Uterus (tissue), 2 donors: ENCODE results near the gene BTNL3.

ENCODE experiments used
- CTCF ChIP-seq, 4 experiments: fragments of 200-600 bp in 2 of 4; fragments of 450-650 bp in 2 of 4; sonication (generic) in 2 of 4; IDR thresholded peaks; one replicate each; pipeline ENCODE4 v1.5.1; 2016 to 2019; ENCODE audit warnings: antibody characterized with exemption in 4 of 4, mild to moderate bottlenecking in 2 of 4, moderate library complexity in 1 of 4
- POLR2A ChIP-seq, 2 donors: fragments of 450-650 bp; IDR thresholded peaks; one replicate each; pipeline ENCODE4 v1.6.1; 2016; ENCODE audit warnings: antibody characterized with exemption in 2 of 2, mild to moderate bottlenecking in 1 of 2, moderate library complexity in 1 of 2

DNA sequence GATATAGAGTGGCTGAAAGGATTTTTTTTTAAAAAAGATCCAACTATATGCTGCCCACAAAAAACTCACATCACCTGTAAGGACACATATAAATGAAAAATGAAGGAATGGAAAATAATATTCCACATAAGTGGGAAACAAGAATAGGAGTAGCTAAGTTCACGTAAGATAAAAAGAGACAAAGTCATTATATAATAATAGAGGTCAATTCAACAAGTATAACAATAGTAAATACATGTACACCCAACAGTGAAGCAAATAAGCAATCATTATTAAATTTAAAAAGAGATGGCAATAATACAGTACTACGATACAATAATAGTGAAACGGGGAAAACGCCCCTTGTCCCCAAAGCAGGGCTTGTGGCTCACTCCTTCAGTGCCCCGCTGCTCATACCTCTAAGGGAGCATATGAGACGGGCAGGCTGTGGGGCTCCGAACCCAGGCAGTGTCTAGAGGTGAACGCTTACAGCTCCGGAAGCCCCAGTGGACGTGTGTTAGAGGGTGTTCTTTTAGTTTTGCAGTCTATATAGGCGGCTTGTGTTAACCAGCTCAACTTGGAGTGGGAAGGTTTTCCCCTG is 38.9 kb downstream of the BTNL3 start:
- TF ChIP-seq POLR2A (IDR thresholded peaks at IDR 0.05) (no peak), CTCF (IDR thresholded peaks at IDR 0.05) (no peak)
